ENCODE data around the gene SLMAP.
A peak's percentile ranks its signal among the peaks of the same experiment; 100 is the strongest.

The SLMAP gene

DNA sequence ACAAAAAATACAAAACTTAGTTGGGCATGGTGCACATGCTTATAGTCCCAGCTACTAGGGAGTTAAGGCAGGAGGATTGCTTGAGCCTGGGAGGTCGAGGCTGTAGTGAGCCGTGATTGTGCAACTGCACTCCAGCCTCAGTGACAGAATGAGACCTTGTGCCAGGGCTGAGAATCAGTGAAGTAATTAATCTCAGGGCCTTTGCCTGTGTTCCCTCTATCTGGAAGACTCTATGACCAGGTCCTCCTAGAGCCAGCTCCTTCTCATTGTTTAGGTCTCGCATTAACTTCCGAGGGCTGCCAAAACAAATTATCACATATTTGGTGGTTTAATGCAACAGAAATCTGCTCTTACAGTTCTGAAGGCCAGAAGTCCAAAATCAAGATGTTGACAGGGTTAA lies 210.7 kb downstream of the SLMAP start:
- DNase-seq (ENCODE audit: low spot score) = no peak

DNA sequence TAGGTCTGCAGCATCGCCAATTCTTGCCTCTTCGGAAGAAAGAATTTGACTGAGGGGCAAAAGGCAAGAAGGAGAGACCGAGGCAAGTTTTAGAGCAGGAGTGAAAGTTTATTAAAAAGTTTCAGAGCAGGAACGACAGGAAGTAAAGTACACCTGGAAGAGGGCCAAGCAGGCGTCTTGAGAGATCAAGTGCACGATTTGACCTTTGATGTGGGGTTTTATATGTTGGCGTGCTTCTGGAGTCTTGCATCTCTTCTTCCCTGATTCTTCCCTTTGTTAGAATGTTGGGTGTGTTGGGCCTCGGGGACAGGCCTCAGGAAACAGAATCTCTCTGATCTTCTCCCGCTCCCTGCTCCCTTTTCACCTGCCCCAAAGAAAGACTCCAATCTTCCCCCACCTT lies 211.5 kb downstream of the SLMAP start:
- no peak for DNase-seq (ENCODE audit: low spot score)

DNA sequence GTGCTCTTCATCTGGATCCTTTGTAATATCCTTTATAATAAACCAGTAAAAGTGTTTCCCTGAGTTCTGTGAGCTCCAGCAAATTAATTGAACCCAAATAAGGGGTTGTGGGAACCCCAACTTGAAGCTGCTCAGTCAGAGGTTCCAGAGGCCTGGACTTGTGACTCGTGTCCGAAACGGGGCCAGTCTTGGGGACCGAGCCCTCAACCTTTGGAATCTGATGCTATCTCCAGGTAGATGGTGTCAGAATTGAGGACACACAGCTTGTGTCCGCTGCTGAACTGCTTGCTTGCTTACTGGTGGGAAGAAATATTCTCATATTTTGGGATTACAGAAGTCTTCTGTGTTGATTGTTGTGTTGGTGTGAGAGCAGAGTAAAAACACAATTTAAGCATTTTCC lies 212.4 kb downstream of the SLMAP start:
- no peak for DNase-seq (ENCODE audit: low spot score)

DNA sequence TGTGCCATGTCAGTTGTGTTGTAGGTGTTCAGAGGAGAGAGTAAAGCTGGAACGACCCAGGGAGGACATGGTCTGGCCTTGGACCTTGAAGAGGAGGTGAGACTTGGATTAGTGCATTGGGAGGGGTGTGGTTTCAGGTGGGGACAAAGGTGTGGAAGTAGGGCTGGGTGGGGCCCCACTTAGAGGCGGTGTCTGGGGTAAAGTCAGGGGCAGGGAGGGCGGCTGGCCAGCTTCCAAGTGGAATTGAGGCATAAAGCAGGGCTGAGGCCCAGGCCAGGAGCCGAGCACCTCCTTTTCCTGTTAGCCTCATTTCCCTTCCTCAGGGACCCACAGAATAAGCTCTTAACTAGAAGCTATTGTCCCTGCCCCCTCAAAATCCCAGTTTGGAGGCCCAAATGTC lies 215.9 kb downstream of the SLMAP start:
- no peak for DNase-seq (ENCODE audit: low spot score)

DNA sequence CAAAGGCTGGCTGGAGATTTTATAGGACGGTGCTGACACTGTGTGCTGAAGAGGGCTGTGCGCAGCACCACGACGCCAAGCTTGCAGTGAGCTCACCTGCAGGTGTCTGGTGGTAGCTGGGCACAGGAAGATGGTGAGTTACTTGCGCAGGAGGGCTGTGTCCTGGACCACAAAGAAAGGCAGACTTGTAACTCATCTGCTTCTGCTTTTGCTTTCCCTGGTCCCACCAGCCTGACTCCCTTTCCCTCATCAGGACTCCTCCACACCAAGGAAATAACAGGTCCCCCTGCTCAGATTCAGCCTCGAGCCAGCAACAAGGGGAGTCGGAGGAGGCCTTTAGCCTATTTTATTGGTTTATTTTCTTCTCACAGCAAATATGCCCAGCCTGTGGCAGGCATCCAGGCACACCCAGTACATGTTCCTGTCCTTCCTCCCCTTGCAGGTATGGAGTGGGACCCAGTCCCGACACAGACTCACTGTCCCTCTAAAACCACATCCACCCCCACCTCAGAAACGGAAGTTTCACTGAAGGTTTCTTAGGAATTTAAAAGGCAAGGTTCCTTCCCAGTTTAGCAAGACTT lies 216.5 kb downstream of the SLMAP start:
- peak; percentile 42 for DNase-seq (ENCODE audit: low spot score)

DNA sequence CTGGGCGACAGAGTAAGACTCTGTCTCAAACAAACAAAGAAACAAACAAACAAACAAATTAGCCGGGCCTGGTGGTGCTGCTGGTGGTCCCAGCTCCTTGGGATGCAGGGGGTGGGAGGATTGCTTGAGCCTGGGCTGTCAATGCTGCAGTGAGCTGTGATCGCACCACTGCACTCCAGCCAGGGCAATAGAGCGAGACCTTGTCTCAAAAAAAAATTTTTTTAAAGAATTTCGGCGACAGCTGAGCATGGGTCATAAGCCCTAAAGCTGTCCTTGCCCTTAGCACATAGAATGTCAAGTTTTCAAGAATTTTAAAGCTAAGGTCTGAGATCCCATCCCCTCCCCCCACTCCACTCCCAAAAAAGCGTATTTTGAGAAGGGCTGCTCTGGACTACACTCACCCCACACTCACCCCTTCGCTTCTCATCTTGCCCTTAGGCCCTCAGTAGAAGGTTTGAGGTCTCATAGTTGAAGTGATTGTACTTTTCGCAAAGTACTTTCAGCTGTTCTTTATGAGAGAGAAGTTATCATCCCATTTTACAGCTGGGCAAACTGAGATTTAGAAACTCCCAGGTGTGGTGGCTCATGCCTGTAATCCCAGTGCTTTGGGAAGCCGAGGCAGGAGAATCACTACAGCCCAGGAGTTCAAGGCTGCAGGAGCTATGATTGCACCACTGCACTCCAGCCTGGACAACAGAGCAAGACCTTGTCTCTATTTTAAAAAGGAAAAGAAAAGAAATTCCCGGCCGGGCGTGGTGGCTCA lies 217.8 kb downstream of the SLMAP start:
- DNase-seq (ENCODE audit: low spot score) = no peak

DNA sequence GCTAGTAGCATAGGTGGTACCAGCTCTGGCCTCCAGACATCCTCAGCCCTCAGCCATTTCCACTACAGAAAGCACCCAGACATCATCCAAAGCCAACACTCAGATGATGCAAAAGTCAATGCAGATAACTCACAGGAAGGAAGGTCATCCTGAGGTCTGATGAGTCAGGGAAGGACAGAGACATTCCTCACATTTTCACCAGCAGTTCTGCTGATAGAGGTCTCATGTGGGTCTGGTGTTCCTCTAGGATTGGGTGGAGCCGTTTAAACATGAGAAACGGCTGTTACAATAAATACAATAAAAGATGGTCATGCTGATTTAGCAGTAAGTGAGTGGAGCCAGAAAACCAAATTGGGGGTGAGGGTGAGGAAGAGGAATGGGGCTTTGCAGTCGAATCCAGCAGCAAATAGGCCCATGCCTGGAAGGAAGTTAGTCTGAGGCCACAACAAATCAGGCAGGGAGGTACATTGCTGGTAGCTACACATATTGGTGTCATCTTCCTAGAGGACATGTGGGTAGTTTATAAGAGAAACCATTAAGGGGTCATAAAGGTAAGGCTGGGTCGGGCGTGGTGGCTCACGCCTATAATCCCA lies 218.8 kb downstream of the SLMAP start:
- DNase-seq (ENCODE audit: low spot score) = peak; percentile 96

DNA sequence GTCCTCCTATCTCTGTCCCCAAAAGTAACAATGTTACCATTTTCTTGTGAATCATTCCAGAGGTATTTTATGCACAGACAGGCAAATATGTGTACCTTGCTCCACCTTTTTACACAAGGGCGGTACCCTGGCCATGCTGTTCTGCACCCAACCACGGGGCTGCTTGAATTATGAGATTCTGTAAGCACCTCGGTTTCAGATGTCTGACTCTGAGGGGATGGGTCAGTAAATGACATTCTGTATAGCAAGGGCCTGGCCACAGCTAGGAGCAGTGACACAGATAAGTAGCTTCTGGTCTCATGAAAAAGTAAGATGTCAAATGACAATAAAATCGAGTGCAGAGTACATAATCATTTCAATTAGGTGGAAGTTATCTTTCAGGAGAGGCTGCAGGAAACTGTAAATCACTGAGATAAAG lies 221.7 kb downstream of the SLMAP start:
- DNase-seq (ENCODE audit: low spot score) = peak; percentile 82

DNA sequence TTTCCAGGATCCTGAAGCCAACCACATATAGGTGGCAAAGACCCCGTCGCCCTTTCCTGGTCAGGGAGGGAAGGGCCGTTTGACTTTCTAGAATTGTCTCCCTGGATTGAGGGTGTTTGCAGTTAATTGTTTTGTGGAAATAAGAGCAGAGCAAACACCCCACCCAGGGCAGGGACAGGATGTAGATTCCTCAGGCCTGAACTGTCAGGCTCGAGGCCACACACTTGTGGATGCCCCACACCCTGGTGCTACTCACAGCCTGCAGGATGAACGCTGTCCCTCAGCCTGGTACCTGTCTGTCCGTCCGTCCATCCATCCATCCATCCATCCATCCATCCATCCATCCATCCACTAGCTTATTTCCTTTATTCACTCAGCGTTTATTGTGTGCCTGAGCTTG lies 222.2 kb downstream of the SLMAP start:
- DNase-seq (ENCODE audit: low spot score) = no peak

Data from kidney tubule cell (primary cell).